ENCODE data around the gene DUSP3.

DUSP3 gene

DNA sequence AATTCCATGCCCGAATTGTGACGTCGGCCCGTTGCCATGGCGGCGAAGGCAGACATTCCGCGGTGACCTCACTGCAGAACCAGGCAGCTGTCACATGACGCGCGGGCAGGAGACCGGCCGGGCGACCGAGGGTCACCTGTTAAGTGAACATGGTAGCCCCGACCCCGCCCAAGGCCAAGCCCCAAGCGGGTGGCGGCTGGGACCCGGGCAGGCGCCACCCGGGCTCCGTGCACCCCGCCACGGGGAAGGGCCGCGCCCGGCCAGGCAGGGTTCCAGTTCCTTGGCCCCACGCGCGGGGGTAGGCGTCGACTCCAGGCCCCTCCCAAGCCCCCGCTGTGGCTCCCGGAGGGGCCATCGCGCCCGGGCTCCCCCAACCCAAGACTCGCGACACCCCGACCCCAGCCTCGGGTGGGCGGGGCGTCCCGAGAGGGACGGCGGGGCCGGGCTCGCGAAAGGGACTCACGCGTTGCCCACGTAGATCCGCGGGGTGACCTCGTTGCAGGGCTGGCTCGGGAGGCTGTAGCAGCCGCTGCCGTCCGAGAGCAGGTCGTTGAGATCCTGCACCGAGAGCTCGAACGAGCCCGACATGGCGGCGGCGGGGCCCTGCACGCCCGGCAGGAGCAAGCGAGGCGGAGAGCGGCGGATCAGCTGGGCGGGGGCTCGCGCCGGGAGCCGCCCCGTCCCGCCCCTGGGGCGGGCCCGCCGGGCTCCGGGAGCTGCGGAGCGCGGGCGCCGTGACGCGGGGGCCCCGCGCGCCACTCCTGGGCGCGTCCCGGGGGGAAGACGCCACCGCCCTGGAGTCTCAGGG is at the start of gene DUSP3:
TSS of gene DUSP3 (minus strand) at position 641 of the 808 bp plus-strand sequence. CDS start at position 588, 53 bp downstream.
- peak; percentile 58 for DNase-seq

DNA sequence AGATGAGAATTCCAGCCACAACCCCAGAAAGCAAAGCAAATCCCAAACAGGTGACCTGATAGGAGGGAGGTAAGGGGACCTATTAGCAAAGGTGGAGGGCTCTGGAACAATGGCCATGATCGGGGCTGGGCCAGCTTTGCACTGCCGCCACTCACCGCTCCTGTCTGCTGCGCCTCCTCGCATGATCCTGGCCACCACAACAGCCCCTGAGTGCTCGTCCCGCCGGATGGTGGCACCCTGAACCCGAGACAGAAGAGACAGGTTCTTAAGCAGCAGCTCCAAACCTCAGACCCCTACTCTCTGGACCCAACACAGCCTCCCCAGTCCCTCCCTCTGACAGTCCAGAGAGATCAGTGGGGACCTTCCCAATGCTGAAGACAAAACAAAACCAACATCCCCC is 48.8 kb upstream of the DUSP3 start:
- DNase-seq: no peak

DNA sequence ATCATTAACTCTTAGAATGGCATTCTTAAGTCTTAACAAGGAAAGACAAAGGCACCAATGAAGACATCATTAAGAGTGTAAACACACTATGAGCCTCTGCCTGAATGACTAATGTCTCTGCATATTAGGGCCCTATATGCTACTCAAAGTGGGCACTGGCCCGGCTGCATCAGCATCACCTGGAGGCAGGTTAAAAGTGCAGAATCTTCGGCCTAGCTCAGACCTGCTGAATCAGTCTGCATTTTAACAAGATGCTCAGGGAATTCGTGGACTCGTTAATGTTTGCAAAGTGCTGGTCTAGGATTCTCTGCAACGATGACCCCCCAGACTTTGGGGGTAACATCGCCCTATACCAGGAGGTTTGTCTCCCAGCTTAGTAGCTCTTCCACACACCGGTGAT is 47.4 kb upstream of the DUSP3 start:
- DNase-seq: no peak

DNA sequence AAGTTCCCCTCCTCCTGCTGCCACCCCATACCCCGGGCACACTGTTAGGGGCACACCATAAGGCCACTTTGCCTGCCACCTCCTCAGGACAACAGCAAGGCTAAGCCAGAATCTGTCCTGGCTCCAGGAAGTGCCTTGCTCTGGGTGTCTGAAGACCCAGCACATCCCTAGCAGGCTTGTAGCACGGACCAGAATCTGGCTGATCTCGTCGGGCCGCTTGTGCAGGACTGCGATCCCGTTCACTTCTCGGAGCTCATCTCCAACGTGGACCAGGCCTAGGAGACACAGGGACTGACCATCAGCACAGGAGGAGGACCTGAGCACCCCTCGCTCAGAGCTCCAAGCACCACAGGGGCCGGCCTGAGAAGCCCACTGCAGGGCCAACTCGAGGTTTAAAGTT is 46.8 kb upstream of the DUSP3 start:
- no peak for DNase-seq

DNA sequence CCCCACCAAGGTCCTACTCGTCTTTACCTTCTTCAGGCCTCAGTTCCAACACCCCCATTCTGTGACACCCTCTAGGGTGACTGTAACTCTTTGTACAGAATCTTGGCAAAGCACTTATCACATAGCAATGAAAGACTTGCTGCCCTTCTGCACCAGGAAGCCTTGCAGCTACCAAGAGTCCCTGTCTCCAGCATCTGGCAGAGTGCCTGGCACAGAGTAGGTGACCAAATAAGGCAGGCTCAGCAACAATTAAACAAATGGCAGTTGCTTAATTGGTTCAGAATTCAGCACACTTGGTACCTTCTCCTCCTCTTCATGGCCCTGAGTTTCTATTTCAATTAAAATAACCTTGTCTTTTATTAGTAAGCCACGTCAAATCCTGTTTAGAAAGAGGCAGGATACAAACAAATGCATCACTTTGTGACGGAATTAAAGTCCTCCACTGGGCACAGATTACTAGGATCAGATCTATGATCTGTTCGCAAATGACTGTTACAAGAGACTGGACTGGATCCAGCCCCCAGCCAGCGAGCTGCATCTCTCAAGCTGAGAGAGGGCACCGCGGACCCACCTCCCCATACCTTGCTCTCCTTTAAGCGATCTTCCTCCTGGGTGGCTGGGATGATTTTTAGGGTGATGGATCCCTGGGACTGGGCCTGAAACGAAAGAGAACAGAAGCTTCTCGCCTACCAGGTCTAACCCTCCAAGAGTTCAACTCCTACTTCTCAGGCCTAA is 44.7 kb upstream of the DUSP3 start:
- DNase-seq: no peak

DNA sequence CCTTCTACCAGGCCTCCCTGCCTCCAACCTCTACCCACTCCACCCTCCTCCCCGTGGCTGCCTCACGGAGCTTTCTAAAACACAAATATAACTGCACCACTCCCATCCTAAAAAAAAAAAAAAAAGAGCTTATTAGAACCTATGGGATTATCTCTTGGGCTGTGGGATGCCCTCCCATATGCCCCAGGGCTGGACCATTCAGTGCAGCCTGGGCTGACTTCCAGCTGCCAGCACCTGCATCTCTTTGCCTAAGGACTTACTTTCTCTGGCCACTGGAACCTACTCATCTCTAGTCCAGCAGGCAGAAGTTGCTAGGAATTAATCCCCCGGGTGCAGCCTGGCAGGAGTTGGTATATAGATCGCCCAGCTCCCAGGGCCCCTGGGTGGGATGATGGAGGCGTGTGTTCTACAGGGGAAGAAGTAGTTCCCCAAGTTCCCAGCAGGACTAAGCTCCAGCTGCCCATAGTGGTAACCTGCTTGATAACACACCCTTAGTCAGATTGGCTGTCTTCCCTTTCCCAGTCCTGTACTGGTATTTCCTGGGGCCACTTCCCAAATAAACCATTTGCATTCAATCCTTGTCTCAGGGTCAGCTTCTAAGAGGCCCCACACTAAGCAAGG is 43.9 kb upstream of the DUSP3 start:
- no peak for DNase-seq

DNA sequence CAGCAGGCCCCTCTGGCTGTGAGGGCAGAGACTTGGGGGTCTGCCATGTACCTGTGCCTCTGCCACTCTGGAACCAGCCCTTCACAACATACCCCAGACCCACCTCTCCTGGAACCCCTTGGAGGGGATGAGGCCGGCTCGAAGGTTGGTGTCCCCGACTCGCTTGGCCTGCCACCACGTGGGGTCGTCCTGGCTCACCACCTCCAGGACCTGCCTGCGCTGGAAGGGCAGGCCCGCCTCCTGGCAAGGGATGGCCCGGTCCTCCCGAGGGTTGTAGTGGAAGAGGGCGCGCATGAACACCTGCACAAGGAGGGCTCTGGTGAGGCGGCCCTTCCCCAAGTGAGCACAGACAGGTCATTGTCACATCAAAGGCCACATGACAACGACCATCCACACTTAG is 42.0 kb upstream of the DUSP3 start:
- no peak for DNase-seq

DNA sequence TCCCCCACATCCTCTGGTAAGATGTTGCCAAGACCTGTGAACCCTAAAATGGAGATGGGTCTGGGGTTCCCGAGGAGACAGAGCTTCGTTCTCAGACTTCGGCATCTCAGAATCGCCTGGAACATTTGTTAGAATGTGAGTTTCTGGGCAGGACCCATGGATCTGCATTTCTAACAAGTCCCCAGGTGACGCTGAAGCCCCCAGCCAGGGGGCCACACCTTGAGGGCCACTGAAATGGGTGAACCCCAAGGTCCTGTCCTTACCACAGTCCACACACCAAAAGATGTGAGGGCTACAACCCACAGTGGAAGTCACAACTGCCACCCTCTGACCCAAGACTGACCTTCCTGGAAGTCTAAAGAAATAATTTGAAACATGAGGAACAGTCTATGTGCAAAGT is 40.2 kb upstream of the DUSP3 start:
- no peak for DNase-seq

DNA sequence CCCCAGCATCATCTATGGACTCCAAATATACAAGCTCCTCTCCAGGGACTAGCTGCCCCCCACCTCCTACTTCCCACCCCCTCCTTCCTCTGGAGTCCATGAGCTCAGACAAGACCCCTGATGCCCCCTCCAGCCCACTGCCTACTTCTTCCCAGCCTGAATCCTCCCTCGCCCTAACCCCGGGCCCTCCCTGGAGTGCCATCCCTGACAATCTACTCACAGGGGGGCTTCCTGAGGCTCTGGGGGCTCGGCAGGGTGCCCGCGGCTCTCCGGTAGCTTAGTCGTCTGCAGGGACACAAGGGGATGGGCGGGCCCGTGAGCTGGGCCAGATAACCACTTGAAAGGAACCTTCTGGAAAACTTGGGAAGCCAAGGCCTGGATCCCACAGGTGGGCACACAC is 39.0 kb upstream of the DUSP3 start:
- DNase-seq: no peak

DNA sequence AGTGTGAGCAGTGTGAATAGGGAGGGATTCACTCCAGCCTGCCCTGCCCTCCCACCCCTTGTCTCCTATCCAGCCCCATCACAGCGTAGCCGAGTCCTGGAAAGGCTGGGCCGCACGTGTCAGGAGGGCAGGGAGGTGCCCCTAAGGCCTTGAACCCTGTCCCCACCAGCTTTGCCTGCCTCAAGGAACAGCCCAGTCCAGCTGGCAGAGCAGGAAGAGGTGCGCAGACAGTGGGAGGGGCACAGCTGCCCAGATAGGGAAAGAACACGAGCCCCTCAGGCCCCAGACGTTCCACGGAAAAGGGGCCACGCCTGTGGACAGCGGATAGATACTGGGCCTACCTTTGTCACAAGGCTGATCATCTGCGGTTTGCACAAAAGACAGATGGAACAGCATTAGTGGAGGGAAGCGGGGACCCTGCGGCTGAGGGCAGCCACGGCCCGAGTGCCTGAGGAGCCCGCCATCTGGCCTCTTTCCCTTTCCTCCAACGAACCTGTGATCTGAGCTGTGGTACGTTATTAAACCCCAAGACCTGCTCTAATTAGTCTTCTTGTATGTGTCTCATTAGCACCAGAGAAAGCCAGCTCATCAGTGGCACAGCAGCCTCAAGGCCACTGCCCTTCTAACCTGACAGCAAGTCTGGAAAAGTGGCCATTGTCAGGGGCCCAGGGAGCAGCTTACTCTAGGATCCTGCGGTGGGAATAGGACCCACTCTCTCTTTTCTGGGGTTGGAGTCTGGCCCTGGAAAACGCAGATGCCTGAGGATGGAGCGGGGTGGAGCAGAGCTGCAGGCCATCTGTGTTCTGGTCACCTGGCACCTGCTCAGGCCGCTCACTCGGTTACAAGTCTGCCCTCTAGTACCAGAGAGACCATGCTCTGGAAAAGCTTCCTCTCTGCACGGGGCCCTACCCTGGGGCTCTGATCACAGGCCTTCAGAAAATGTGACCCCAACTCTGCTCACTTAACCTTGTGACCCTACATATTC is 37.9 kb upstream of the DUSP3 start:
- no peak for DNase-seq

DNA sequence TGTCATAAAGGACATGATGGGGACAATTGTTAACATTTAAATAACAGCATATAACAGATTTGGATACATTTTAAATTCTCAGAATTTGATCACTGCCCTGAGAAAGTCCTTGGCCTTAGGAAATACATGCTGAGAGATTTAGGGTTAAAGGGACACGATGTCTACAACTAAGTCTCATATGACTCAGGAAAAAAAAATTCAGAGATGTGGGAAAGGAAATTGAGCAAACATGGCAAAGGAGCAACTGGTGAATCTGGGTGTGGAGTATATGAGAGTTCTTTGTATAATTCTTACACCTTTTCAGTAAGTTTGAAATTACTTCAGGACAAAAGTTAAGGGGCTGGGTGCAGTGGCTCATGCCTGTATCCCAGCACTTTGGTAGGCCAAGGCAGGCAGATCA is 35.9 kb upstream of the DUSP3 start:
- no peak for DNase-seq

DNA sequence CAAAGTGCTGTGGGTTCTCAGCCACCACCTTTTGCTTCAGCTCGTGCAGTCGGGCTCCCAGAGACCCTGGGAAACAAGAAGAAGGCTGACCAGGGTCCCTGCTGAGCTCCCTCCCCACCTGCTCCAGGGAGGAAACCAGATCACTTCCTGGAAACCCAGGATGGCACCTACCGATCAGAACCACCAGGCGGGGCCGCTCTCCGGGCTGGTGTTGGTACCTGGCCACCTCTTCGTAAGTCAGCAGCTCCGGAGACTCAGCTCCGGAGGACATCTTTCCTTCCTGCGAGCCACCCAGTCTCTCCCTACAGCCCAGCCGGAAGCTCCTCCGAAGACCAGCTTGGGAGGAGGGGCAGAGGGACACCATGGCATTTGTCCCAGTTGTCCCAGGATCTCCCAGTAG is 35.2 kb upstream of the DUSP3 start:
- no peak for DNase-seq

DNA sequence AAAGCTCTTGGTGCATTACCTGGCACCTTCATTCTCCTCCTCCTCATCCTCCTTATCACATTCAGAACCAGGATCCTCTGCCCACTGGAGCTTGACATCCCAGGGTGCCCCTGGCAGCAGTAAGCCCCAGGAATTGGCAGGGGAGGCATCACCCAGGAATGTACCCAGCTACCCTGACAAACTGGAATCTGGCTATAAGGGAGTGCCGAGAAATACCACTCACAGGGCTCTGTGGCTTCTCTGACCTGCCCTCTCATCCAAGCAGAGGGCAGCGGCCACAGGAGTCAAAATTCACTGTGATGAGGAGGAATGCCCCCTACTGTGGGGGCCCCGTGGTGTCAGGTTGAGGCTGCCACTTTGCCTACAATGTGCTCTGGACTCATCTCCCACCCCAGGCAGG is 34.6 kb upstream of the DUSP3 start:
- DNase-seq: no peak

DNA sequence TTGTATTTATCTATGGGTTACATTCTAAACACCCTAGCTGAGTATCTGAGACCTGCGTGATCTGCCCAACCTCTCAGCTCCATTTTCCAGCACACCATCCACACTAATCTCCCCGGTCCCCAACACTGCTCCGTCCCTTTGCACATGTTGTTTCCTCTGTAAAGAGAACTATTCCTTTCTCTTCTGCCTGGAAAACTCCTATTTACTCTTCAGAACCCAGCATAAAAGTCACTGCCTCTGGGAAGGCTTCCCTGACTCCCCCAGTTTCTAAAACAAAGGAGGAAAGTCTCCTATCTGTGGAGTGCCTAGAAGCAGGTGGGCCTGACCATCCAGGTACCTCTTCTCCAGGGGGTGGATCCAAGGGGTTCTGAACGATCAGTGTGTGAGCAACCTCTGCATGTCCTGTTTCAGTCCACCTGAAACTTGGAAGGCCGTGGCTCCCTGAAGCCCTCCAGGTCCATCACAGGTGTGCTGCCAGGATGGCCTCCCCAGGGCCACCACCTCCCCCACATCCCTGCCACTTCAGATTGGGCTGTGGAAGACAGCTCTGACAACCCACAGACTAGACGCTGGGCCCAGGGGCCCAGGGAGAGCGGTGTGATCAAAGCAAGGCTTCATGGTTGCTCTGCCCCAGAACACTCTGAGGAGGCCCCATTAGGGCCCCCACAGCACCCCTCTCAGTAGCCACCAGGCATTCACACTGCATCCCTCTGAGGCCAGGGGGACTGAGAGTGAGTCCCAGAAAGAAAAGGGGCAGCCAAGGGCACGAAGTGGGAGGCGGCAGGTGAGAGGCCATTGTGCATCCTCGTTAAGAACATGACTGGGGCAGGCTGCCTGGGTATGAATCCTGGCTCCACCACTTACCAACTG is 33.9 kb upstream of the DUSP3 start:
- DNase-seq: no peak

DNA sequence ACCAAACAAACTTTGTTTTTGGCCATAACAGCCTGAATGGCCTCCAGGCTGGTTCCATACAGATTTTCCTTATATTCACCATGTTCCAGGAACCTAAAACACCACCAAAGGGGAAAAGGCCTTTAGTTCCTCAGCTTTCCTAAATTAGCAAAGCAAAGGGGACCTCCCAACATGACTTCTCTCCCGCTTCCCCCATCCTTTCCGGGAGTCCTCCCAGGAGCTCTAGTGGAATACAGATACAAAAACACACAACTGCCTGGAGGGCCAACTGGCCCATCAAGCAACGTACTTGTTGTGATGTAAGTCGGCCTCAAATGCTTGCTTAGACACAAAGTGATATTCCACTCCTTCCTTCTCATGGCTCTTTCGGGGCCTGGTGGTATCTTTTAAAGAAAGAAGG is 32.0 kb upstream of the DUSP3 start:
- no peak for DNase-seq

DNA sequence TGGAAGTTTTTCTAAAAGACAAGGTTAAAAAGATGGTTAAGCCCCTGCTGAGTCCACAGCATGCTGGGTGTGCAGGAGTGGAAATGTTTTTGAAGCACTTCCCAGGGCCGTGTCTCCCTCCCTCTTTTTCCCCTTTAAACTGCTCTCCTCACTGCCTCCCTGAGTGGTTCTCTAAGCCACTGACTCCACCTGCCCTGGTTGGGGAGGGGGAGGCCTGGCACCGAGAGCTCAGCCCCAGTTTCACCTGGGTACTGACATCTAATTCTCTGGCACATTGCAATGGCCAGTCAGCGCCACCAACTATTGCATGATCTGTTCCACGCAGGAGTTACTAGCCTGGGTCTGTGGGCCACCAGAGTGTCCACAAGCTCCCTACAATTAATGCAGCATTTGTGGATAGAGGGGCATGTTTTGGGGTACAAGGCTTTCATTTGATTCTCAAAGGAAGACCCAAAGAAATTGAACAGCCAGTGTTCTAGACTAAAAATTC is 31.5 kb upstream of the DUSP3 start:
- DNase-seq: no peak

DNA sequence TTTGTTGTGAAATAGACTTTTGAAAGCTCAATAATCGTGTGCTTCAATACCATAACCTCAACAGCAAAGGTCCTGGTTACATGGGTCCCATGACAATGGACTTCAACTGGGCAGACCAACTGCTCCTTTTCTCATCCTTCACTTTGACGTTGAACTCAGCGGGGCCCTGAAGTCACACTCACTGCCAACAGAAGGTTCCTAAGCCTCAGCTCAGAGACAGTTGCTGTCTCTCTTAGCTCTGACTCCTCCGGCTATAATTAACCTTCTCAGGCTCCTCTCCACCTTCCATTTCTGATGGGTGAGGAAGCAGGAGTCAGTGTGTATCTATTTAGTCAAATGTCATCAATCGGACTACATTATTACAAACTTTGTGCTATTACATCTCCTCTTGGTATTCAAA is 30.3 kb upstream of the DUSP3 start:
- DNase-seq: no peak

DNA sequence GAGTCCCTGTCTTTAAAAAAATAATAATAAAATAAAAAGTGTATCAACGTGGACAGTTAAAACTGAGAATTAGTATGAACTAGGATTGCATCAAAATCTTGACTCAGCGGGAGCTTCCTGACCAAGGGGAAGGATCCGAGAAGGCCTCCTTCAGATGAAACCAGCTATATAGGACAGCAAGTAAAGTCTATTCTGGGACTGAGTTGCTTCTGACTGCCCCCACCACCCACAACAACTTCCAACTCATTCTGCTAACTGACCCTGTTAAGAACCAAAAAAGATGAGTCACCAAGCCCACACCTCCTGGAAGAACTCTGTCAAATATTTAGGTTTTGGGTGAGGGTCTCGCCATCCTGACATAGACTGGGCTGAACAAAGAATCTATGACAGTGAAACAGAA is 29.3 kb upstream of the DUSP3 start:
- no peak for DNase-seq

DNA sequence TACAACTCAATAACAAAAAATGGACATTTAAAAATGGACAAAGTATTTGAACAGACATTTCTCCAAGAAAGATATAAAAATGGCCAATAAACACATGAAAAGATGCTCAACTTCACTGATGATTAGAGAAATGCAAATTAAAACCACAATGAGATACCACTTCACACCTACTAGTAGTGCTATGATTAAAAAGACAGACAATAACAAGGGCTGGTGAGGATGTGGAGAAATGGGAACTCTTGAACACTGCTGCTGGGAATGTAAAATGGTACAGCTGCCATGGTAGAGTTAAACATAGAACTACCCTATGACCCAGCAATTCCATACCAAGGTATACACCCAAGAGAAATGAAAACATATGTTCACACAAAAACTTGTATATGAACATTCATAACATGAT is 26.3 kb upstream of the DUSP3 start:
- no peak for DNase-seq

DNA sequence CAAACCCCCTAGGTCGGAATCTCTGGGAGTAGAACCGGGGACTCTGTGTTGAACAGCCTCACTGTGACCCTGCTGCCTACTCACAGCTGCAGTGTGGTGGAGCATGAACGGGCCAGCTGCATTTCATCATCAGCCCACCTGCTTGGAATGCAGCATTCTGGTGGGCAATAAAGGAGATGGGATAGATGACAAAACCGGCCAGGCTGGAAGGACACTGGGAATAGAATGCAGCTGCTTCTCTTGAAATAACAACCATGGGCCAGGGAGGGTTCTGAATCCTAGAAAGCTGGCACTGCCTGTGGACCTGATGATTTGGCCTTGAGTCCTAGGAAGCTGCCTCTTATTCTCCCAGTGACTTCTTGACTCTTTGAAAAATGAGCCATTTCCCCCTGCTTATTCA is 25.0 kb upstream of the DUSP3 start:
- no peak for DNase-seq

DNA sequence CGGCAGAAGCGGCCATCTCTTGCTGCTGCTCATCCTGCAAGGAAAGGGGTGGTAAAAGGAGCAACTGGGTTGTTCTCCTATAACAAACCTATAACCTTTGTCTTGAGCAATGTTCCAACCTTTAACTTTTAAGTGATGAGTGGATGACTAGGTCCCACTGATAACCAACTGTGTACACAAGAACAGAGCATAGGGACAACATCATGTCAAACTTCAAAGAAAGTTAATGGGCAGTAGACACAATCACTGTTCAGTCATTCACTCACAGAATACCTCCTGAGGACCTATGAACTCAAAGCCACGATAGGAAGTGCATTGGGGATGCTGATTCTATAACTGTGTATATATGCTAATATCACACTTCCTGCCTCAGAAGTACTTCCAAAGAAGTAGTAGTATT is 23.1 kb upstream of the DUSP3 start:
- no peak for DNase-seq

DNA sequence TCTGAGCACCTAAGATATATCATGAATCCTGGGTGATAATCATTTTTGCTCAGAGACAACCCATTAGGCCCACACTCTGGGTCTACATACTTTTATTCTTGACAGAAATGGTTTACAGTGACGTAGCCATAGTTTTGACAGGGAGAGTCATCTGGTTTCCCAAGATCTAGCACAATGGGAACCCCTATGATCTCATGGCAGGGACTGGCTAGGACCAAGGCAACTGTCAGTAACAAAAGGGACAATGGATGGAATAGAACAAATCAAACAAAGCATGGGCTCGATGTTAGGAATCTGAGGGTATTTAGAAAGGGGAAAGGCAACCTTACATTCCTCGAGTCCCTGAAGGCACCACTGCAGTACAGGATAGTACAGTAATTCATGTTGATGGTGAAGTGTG is 22.0 kb upstream of the DUSP3 start:
- no peak for DNase-seq
